Vagina (tissue), 2 donors: ENCODE measurements around the gene OGDH.

Source experiments
- POLR2A ChIP-seq, 2 donors: fragments of 450-650 bp; IDR thresholded peaks; one replicate each; pipeline ENCODE4 v1.6.1; 2017; ENCODE audit warnings: antibody characterized with exemption in 2 of 2, mild to moderate bottlenecking in 2 of 2, moderate library complexity in 2 of 2
- TF ChIP-seq, protein P1 (sequence below), 3 experiments: fragments of 450-650 bp in 2 of 3; fragments of 200-600 bp in 1 of 3; sonication (generic) in 1 of 3; IDR thresholded peaks; one replicate each; pipeline ENCODE4 v1.5.1; 2017 to 2019; ENCODE audit warnings: antibody characterized with exemption in 3 of 3, mild to moderate bottlenecking in 2 of 3, moderate library complexity in 2 of 3

DNA sequence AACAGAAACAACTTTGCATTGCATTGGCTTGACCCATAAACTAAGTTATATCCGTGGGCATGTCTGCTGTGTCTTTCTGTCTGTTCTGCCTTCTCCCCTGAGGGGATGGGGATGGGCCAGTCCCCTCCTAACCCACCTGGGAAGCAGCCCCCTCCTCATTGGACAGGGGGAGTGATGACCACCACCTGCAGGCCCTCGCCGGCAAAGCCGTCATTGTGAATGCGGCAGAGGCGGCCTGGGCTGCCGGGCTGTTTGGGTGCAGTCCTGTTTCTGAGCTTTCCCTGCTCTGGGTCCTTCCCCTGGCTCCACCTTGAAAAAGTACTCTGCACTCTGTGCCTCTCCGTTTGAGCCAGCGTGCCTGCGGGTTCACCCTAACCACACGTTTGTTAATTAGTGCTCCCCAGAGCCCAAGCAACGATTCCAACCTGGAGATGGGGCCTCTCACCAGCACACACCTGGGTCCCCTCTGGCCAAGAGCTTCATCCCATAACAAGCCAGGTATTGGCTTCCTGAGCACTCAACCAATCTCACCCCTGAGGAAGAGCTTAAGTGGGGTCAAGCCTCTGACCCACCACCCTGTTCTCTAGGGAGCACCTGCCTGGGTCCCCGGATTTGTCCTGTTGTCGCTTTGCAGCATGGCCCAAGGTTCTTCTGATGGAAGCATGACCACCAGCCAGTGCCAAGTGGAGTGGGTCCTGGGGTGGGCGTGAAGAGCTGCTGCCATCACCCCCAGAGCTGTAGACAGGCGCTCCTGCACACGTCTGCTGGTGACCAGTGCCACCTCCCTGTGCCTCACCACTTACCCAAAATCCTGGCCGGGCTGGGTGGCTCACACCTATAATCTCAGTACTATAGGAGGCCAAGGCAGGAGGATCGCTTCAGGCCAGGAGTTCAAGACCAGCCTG, 102.8 kb downstream of the OGDH start:
- TF ChIP-seq, protein P1, sequence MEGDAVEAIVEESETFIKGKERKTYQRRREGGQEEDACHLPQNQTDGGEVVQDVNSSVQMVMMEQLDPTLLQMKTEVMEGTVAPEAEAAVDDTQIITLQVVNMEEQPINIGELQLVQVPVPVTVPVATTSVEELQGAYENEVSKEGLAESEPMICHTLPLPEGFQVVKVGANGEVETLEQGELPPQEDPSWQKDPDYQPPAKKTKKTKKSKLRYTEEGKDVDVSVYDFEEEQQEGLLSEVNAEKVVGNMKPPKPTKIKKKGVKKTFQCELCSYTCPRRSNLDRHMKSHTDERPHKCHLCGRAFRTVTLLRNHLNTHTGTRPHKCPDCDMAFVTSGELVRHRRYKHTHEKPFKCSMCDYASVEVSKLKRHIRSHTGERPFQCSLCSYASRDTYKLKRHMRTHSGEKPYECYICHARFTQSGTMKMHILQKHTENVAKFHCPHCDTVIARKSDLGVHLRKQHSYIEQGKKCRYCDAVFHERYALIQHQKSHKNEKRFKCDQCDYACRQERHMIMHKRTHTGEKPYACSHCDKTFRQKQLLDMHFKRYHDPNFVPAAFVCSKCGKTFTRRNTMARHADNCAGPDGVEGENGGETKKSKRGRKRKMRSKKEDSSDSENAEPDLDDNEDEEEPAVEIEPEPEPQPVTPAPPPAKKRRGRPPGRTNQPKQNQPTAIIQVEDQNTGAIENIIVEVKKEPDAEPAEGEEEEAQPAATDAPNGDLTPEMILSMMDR (IDR thresholded peaks at IDR 0.05) = no peak
- no peak for TF ChIP-seq POLR2A (IDR thresholded peaks at IDR 0.05)
